Prostate gland (tissue), 2 donors: ENCODE data around the gene ARHGAP11A.
A peak's percentile ranks its signal among the peaks of the same experiment; 100 is the strongest.

Experiments
- POLR2A ChIP-seq: fragments of 450-650 bp; IDR thresholded peaks from one replicate; pipeline ENCODE4 v1.6.1; 2016; ENCODE audit warnings: antibody characterized with exemption, mild to moderate bottlenecking
- POLR2AphosphoS5 ChIP-seq: sonication (generic); formaldehyde crosslinking; IDR thresholded peaks from one replicate; pipeline ENCODE4 v1.6.1; 2017; ENCODE audit warnings: antibody characterized with exemption
- TF ChIP-seq, protein P1 (sequence below), 4 experiments: fragments of 200-600 bp in 2 of 4; fragments of 450-650 bp in 2 of 4; sonication (generic) in 2 of 4; IDR thresholded peaks; 1 replicate in 3 of 4; 2 replicates in 1 of 4; pipeline ENCODE4 v1.5.1; 2016 to 2019; ENCODE audit warnings: antibody characterized with exemption in 4 of 4, mild to moderate bottlenecking in 2 of 4, moderate library complexity in 2 of 4

DNA sequence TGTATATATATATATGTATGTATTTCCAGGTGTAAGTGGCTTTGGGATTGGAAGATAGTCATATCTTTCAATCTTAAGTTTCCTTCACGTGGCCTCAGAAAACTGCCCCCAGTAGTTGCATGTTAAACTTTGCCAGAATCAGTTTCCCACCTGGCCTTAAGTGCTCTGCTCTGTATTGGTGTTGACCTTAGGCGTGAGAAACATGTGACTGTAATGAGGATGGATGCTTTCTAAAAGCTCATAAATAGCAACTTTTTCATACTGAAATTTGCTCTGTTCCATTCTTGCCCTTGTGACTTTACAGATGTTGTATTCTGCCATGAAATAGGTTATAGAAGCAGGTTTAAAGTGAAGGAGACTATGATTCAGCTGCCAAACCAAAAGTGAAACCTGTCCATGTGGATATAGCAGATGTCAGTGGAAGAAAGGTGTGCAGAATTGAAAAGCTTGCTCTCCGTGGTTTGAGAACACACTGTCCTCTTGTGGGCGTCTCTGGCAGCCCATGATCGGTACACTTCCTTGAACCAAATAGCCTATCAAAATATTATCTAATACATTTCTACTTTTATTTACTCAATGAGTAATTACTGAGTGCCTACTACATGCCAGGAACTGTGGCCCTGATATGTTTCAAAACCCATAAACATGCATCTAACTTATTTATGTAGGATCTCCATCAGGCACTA lies 42.0 kb downstream of the ARHGAP11A start:
- TF ChIP-seq POLR2A (no peak), POLR2AphosphoS5 (peak; percentile 93)
- TF ChIP-seq, protein P1, sequence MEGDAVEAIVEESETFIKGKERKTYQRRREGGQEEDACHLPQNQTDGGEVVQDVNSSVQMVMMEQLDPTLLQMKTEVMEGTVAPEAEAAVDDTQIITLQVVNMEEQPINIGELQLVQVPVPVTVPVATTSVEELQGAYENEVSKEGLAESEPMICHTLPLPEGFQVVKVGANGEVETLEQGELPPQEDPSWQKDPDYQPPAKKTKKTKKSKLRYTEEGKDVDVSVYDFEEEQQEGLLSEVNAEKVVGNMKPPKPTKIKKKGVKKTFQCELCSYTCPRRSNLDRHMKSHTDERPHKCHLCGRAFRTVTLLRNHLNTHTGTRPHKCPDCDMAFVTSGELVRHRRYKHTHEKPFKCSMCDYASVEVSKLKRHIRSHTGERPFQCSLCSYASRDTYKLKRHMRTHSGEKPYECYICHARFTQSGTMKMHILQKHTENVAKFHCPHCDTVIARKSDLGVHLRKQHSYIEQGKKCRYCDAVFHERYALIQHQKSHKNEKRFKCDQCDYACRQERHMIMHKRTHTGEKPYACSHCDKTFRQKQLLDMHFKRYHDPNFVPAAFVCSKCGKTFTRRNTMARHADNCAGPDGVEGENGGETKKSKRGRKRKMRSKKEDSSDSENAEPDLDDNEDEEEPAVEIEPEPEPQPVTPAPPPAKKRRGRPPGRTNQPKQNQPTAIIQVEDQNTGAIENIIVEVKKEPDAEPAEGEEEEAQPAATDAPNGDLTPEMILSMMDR (IDR thresholded peaks at IDR 0.05) = peak in 1 of 4 experiments; percentile 56
